Astrocyte (in vitro differentiated cells and primary cell): Measurements from ENCODE around the gene S1PR1.

Experiments used
- CTCF ChIP-seq: IDR thresholded peaks from 2 replicates; pipeline ENCODE4 v1.5.1; 2011; ENCODE audit warnings: low read depth, mild to moderate bottlenecking, inconsistent platforms, low read length, moderate library complexity; ENCODE audit not compliant: insufficient read depth
- EZH2 ChIP-seq: IDR thresholded peaks from 2 replicates; pipeline ENCODE4 v1.6.1; 2012; ENCODE audit warnings: mild to moderate bottlenecking, low read length, inconsistent platforms; ENCODE audit not compliant: insufficient read depth

- TF ChIP-seq CTCF (no peak), EZH2 (no peak)
Measured at GRCh38 chr1:101283443-101283842, 46.6 kb downstream of the S1PR1 start.
